GM18868 (cell line): Measurements from ENCODE around the gene CENPF.

Experiments
- ATAC-seq: cut with Tn5 transposase; IDR thresholded peaks from one replicate; pipeline ENCODE4 v1.9.1; 2021; ENCODE audit warnings: mild to moderate bottlenecking, moderate library complexity; ENCODE audit not compliant: unreplicated experiment

The CENPF gene

DNA sequence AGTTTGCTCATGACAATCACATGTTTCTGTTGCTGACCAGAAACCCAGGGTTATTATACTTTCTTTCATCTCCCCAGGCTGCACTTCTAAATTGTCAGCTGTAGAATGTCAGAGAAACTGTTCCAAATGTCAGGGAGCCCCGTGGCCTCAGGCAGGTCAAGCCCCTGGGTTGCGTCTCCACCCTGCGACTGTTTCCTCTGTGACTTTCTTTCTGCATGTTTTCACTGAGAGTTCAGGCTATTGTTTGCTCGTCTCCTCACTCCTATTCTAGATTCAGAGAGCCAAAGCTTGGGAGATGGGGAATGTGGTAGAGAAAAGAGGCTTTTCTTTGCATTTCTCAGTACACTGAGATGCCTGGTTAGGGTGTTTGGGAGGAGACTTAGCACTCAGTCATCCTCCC is 97.4 kb downstream of the CENPF start:
- no peak for ATAC-seq

DNA sequence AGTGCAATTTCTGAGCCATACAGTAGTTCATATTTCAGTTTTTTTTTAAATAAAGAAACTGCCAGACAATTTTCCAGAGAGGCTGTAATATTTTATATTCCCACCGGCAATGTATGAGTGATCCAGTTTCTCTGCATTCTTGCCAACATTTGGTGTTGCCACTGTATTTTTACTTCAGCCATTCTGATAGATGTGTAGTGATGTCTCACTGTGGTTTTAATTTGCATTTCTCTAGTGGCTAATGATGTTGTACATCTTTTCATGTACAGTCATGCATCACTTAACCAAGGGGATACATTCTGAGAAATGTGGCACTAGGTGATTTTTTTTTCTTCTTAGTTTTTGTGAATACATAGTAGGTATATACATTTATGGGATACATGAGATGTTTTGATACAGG is 99.6 kb downstream of the CENPF start:
- ATAC-seq = no peak

DNA sequence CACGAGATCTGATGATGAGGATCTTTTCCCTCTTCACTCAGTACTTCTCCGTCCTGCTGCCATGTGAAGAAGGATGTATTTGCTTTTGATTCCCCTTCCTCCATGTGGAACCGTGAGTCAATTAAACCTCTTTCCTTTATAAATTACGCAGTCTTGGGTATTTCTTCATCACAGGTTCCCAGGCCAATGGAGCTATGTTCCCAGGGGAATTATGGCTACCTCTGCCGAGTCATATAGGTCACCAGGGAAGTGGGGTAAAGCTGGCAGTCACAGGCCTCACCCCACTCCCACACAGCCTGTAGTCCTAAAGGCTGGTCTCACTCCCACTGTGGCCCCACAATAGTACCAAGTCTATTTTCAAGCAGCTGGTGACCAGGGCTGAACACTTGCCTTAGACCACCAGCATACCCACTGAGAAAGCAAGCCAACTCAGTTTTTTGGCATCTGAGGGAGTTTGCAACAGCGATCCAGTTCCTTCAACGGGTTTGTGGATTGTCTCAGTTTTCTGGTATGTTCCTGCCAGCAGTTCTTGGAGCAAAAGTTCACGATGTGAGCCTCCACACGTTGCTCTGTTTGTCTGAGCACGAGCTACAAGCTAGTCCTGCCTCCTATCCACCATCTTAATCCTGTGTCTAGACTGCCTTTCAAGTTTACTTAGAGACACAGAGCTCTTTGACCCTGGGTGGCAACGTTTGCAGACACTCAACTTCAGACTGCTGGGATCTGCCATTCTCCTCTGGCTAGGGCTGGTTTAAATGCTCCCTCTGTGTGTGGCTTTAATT is 104.5 kb downstream of the CENPF start:
- ATAC-seq = no peak

DNA sequence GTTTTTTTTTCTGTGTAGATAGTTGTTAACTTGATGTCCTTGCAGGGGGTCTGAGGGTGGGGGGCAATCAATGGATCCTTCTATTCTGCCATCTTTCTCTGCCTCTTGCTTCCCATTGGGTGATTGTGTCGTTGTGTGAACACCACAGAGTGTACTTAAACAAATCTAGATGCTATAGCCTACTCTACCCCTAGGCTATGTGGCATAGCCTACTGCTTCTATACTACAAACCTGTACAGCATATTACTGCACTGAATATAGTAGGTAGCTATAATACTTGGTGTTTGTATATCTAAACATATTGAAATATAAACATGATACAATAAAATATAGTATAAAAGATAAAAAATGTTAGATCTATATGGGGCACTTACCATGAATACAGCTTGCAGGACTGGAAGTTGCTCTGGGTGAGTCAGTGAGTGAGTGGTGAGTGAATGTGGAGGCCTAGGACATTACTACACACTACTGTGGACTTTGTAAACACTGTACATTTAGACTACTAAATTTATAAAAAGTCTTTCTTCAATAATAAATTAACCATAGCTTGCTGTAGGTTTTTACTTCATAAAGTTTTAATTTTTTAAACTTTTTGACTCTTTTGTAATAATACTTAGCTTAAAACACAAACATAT is 105.4 kb downstream of the CENPF start:
- ATAC-seq = no peak

DNA sequence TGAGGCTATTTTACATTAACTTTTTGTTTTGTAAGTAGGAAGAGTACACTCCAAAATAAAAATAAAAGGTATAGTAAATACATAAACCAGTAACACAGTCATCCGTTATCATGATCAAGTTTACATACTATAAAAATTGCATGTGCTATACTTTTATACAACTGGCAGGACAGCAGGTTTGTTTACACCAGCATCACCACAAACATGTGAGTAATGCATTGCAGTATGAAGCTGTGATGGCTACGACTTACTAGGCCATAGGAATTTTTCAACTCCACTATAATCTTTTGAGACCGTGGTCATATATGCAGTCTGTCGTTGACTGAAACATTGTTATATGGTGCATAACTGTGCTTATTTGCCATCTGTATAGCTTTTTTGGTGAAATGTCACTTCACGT is 106.2 kb downstream of the CENPF start:
- no peak for ATAC-seq

DNA sequence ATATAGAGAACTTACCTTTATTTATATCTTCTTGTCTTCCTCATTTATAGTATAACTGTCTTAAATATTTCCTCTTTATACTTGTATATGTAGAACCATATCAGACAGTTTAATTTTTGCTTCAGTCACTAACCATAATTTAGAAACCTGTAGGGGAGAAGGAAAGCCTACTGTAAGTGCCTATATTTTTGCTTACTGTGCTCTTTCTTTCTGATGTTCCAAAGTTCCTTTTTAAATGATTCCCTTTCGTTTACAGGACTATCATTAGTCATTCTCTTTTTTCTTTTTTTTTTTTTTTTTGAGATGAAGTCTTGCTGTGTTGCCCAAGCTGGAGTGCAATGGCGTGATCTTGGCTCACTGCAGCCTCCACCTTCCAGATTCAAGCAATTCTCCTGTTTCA is 109.7 kb downstream of the CENPF start:
- ATAC-seq = no peak
